HG02610 (cell line): ENCODE results near the gene CEBPA.

Source experiments
- ATAC-seq: cut with Tn5 transposase; IDR thresholded peaks from one replicate; pipeline ENCODE4 v1.9.1; 2021; ENCODE audit warnings: mild to moderate bottlenecking, moderate library complexity; ENCODE audit not compliant: unreplicated experiment

The CEBPA gene

DNA sequence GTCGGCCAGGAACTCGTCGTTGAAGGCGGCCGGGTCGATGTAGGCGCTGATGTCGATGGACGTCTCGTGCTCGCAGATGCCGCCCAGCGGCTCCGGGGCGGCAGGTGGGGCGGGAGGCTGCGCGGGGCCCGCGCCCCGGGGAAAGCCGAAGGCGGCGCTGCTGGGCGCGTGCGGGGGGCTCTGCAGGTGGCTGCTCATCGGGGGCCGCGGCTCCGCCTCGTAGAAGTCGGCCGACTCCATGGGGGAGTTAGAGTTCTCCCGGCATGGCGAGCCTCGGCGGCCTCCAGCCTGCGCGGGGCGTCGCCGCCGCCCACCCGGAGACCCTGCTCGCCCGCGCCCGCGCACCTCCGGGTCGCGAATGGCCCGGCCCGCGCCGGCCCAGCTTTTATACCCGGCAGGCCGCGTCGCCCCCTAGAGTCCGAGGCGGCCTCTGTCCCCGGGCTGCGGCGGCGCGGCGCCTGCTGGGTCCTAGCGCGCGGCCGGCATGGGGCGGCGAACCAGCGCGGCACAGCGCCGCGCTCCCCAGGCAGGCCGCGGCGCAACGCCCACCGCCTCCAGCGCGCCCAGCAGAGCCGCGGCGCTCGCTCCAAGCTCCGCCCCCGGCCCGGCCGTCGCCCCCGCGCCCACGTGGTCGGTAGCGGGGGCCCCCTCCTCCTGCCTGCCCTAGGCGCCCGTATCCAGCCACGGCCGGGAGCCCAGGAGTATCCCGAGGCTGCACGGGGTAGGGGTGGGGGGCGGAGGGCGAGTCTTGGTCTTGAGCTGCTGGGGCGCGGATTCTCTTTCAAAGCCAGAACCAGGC, at the start of gene CEBPA:
Gene CEBPA, minus strand, starts transcription at position 360 of the 799 bp plus-strand sequence. Its CDS starts 120 bp downstream, at position 240.
- ATAC-seq: peak; percentile 52

DNA sequence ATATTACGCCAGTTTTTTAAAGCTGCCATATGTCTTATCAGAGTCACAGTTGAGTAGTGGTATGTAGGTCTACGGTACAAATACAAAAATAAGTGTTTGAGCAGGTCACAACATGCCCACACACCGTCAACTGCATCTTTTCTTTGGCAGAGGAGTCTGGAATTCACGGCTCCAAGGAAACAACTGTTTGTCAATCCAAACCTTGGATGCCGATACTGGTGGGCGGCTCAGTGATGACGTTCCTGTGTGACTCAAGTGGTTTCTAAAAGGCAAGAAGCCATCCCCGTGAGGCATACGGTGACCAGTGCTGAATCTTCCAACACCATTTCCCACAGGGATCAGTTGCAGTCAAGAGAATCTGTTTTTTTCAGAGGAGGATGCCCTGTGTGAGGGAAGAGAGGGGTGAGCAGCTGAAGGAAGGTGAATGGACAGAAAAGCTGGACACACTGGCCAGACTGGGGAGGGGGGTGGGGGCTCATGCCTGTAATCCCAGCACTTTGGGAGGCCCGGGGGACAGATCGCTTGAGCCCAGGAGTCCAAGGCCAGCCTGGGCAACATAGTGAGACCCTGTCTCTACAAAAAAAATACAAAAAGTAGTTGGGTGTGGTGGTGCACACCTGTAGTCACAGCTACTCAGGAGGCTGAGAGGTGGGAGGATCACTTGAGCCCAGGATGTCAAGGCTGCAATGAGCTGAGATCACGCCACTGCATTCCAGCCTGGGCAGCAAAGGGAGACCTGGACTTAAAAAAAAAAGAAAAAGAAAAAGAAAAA, 48.4 kb upstream of the CEBPA start:
- no peak for ATAC-seq

DNA sequence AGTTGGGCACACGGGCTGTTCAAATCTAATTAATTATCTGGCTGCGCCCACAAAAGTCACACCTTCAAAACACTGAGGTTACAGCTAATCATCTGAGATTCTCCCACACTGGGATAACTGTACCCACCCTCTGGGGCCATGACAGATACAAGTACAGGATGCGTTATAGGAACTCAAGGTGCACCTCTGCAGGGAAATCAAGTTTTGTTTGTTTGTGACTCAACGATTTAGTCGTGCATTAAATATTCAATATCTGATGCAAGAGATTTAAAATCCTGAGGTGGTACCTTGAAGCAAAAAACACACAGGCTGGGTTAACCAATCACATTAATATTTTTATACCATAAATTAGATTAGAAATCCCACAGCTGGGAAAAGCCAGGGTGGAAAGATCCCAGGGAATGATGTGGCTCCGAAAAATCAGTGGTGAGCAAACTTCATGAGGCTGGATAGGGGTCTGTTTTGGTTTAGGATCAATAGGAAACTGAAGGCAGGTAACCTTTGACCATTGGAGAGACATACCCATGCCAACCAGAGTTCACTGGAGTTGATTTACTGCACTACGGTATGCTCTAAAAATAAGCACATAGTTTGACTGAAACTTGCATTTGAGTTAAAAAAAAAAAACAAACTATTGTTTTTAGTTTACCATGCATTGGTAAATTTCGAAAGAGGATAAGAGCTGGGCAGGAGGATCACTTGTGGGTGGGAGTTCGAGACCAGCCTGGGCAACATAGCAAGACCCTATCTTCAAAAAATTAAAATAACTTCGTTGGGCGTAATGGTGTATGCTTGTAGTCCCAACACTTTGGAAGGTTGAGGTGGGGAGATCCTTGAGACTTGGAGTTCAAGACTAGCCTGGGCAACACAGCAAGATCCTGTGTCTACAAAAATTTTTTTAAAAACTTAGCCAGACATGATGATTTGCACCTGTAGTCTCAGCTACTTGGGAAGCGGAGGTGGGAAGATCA, 47.3 kb upstream of the CEBPA start:
- ATAC-seq: no peak

DNA sequence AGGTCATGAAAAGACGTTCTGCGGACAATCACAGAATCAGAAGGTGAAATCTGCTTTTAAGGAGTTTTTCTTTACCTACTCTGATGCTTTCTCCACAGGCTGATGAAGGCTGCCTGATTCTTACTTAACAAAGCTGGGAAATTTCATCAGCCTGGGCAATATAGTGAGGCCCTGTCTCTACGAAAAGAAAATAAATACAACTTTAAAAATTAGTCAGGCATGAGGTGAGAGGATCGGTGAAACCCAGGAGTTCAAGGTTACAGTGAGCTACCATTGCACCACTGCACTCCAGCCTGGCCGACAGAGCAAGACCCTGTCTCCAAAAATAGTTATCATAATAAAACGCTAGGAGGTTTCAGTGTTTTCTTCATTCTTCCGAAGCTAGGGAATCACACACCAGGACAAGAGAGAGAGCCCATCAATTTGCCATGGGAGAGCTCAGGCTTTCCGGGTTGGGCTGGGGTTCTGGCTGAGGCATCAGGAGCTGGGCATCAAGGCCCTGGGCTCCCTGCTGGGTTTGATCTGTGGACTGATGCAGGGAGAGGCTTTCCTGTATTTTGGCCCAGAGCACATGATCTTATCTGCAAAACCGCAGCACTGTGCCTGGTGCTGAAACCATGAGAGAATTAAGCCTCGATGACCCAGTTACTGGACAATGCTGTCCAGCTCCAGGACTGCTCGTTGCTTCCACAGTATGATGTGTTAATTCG, 46.1 kb upstream of the CEBPA start:
- ATAC-seq: no peak

DNA sequence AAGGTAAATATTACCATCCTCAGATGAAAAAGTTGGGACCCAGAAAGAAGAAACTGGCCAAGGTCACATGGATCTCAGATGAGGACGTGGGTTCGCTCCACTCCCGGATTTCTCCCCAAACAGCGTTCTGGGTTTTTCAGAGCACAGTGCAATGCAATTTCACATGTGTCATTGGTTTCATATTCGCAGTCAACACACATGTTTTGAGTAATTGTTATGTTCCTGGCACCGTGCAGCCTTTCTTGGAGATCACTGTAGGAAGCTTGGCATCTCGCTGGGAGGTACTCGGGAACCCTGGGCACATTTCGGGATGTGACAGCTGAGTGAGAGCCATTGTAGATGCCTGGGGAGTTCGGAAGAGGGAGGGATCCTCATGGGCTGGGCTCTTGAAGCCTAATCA, 45.0 kb upstream of the CEBPA start:
- no peak for ATAC-seq

DNA sequence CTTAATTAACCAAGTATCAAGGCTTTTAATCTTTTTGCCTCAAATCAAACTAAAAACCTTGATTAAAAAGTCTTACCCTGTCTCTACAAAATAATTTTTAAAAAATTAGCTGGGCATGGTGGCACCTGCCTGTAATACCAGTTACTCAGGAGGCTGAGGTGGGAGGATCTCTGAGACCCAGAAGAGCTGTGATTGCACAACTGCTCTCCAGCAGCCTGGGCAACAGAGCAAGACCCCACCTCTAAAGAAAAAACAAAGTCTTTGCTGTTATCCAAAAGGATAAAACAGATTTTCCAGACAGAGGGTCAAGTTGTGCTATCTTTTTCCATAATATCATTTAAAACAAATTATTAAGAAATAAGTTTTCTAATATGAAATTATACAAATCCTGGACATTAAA, 44.3 kb upstream of the CEBPA start:
- no peak for ATAC-seq

DNA sequence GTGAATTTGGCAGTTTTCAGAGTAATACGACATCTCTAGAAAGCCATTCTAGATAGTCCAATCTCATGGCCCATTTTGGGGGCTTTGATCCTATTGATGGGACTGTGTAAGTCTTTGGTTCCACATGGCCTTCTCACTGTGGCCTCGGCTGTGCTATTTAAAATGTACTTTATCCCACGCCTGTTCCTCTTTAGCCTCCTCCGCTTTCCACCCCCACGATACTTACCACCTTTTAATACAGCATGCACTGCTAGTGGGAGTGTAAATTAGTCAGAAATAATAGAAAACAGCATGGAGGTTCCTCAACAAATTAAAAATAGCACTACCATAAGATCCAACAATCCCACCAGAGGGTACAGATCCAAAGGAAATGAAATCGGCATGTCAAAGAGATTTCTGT, 42.8 kb upstream of the CEBPA start:
- no peak for ATAC-seq

DNA sequence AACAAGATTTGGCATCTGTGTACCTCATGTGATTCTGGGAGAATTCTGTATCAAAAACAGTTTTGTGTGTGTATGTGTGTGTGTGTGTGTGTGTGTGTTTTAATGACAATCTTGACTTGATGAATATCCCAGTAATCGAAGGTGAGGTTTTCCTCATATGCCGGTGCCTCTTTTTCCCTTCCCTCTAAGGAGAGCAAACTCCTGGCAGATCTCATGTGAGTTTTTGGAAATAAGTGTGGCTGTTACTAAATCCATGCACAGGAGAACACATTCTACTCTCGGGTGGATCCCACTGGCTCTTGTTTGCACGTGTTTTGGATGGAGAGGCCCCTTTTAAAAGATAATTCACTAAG, 42.2 kb upstream of the CEBPA start:
- ATAC-seq: no peak

DNA sequence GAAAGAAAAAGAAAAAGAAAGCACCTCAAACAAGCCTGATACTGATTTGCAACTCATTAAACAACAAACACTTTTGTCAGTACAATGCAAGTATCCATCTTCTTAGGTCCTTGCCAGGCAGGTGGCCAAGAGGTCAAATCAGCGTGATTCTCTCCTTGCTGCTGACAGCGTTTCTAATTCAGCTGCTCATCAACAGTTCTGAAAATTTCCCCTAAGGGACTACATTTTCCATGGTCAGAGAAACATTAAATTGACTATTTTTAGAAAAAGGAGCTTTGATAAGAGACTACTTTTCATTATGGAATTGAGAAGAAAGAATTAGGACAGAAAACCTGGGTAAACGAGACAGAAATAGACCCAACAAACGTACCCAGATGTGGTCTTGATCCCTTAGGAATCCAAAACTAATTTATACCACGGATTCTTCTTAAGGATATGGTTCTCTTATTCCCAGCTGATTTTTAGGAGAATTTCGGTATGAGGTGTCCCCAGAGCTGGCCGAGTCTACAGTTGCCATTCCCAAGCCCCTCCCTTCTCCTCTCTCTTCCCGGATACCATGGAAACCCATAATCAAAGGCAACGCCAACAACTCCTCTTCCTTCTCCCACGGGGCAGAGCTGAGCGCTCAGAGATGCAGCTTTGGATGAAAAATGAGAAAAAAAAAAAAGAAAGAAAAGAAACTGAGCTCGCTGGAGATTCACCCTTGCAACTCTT, 41.7 kb upstream of the CEBPA start:
- ATAC-seq: no peak

DNA sequence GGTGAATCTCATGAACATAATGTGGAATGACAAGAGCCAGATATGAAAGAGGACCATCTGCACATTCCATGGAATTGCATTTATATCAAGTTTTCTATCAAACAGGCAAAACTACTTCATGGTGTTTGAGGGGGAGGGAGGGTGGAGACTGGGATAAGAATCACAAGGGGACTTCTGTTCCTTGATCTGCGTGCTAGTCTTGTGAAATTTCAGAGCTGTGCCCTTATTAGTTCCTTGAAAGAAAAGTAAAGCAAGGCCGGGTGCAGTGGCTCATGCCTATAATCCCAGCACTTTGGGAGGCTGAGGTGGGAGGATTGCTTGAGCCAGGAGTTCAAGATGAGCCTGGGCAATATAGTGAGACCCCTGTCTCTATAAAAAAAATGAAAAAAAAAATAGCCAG, 41.0 kb upstream of the CEBPA start:
- ATAC-seq: no peak

DNA sequence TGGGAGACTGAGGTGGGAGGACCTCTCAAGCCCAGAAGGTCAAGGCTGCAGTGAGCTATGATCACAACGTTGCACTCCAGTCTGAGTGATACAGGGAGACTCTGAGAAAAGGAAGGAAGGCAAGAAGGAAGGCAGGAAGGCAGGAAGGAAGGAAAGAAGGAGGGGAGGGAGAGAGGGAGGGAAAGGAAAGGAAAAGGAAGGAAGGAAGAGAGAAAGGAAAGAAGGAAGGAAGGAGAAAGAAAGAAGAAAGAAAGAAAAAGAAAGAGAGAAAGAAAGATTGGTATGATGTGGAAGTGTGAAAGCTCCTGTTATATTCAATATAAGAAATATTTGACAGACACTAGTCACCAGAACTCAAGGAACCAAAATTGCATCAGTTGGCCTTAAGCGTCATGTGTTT, 38.7 kb upstream of the CEBPA start:
- no peak for ATAC-seq

DNA sequence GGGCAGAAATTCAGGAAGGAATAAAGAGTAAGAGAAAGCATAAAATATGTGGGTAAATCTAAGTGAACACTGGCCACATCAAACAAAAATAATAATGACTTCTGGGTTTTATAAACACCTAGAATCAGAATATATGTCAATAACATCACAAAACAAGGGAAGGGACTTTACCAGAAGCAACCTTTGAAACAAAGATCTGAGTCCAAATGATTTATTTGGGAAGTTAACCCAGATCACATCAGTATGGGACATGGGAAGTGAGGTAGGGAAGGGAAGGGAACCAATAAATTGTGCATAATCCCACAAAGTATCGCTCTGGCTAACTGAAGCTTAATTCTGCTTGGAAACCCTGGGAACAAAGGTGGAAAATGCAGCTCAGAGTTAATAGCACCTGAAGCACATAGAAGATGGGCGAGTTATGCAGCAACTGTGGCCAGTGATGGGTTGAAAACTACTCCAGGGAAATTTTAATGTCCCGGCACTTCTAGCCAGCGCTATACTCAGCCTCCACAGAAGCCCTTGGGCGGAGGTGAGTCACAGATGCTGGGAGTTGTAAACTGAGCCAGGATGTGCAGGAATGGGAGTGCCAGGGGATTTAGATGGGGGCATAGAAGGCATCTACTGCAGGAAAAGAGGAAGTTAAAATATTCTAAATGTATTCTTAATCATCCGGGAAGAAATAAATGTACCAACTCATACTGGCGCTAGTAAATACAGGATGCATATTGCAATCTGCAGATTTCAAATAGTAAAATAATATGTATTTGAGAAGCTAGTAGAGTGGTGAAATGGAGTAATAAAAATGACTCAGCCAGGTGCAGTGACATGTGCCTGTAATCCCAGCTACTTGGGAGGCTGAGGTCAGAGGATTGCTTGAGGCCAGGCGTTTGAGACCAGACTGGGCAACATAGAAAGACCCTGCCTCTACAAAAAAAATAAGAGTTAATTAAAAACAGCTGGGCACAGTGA, 37.0 kb upstream of the CEBPA start:
- no peak for ATAC-seq

DNA sequence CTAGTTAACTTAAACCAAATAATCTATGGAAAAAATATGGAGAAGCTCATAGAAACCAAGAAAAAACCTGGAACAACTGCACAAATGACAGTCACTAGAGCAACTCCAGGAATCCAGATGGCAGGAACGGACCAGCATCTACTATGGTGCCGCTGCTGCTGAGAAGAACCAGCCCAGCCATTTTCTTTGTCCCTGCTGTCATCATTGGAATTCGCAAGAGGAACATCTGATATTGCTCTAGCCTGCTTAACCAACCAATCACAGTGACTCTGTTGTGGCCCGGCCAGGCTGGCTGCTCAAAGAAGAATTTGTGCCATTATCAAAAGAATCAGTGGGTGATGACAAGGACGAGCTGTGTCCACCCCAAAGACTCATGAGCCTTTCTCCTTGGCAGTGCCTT, 33.1 kb upstream of the CEBPA start:
- ATAC-seq: no peak

DNA sequence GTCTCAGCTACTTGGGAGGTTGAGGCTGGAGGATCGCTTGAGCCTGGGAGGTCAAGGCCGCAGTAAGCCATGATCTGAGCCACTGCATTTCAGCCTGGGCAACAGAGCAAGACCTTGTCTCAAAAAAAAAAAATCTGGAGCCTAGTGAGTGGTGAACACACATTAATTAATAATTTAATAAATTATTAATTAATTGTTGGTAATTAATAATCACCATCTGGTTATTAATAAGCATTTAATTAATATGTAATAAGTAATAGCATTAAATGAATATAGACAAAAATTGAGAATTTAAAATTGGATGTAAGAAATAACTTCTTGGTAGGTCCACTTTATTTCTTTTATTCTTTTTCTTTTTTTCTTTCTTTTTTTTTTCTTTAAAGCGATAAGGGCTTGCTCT, 31.9 kb upstream of the CEBPA start:
- ATAC-seq: no peak

DNA sequence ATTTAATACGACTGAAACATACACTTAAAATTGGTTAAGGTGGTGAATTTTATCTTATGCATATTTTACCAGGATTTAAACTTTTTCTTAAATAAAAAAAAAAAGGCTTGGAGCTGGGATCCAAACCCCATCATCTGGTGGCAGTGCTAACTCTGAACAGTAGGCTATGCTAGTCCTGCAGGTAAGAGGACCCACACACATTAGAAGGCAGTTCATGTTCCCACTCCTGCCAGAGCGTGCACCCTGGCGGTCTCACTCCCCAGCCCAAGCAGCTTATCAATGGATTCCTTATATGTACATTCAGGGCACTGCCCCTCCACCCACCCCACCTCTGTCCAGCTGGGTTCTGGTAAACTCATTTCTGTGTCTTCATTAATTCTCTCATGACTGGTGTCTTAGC, 31.3 kb upstream of the CEBPA start:
- ATAC-seq: no peak

DNA sequence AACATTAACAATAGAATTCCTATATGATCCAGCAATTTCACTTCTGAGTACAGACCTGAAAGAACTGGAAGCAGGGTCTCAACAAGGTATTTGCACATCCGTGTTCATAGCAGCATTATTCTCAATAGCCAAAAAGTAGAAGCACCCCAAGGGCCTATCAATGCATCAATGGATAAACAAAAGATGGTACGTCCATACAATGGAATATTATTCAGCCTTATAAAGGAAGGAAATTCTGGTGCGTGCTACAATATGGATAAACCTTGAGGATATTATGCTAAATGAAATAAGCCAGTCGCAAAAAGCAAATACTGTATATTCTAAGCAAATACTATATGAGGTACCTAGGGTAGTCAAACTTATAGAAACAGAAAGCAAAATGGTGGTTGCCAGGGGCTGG, 30.8 kb upstream of the CEBPA start:
- ATAC-seq: no peak

DNA sequence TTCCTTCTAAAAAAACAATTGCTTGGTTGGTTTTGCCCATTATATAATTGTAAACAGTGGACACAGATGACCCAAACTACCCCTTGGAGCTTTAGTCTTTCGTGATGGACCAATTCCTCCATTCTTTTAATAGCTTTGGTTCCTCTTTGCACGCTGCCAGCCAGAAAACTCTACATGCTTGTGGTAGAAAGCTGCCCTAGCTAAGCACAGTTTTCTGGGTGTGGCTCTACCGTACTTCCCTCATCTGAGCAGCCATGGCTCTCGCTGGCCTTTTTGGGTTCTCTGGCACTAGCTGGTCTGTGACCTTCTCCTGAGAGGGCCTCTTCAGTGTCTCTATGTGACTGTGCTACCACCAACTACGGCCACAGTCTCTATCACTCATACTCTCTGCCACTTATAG, 29.9 kb upstream of the CEBPA start:
- ATAC-seq: no peak

DNA sequence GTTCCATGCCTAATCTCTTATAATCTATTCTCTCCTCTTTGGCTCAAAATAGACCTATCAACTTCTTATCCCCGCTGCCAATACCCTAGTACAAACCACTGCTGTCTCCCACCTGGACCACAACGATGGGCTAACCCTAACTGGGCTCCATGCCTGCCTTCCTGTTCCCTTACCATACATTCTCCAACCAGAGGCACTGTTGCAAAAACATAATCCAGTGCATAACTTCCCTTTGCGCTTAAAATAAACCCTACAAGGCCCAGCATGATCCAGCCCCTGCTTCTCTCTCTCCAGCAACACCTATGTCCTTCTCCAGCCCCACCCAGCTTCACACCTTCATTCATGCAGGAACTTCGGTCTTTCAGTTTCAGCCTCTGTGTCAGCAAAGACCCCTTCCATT, 27.4 kb upstream of the CEBPA start:
- no peak for ATAC-seq

DNA sequence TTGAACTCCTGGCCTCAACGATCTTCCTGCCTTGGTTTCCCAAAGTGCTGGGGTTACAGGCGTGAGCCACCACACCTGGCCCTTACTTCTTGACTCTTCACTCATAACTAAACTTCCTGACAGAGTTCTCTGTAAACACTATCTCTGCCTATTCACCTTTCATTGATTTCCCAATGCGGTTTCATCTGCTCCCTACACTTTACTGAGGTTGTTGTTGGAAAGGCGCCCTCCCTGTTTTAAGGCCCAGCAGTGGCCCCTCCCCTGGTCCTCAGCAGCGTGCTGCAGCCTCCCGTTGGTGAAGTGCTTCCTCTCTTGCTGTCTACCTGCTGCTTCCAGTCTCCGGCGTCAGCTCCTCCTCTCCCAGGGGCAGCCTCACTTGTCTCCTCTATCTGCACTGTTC, 26.7 kb upstream of the CEBPA start:
- no peak for ATAC-seq
